HepG2 (cell line): Measurements from ENCODE around the gene RAPGEF6. TPM values are rescaled to one million over a fixed set of nuclear protein-coding genes. Genes with fewer than 3 reads are reported as not detected.
A peak's percentile ranks its signal among the peaks of the same experiment; 100 is the strongest.

Experiments
- CREB1 ChIP-seq, 2 experiments: fragments of 450-650 bp in 1 of 2; IDR thresholded peaks; 2 replicates each; pipeline ENCODE4 v1.6.1; 2016 to 2017; ENCODE audit warnings: control low read depth in 1 of 2, mild to moderate bottlenecking in 1 of 2, missing compliant biosample characterization in 1 of 2, missing genetic modification characterization in 1 of 2
- DMAP1 ChIP-seq: IDR thresholded peaks from 2 replicates; pipeline ENCODE4 v1.6.1; 2016
- JUN ChIP-seq: sonication (generic); formaldehyde crosslinking; IDR thresholded peaks from 2 replicates; pipeline ENCODE4 v1.4.0; 2020; ENCODE audit warnings: mild to moderate bottlenecking, missing genetic modification reagents
- MAZ ChIP-seq, 2 experiments: sonication (generic) in 1 of 2; formaldehyde crosslinking in 1 of 2; IDR thresholded peaks; 2 replicates each; pipeline versions ENCODE4 v1.5.0 to v1.6.1; 2012 to 2020; ENCODE audit warnings: low read depth in 2 of 2, mild to moderate bottlenecking in 2 of 2, borderline replicate concordance in 1 of 2, improper control_type of control experiment in 1 of 2, low read length in 1 of 2, missing genetic modification reagents in 1 of 2, moderate library complexity in 1 of 2
- MXI1 ChIP-seq: IDR thresholded peaks from 3 replicates; pipeline ENCODE4 v1.6.1; 2012; ENCODE audit warnings: low read depth, low read length, inconsistent platforms, borderline replicate concordance
- PHF8 ChIP-seq: sonication (generic); formaldehyde crosslinking; IDR thresholded peaks from 2 replicates; pipeline ENCODE4 v1.5.0; 2020; ENCODE audit warnings: missing genetic modification reagents
- PRPF4 ChIP-seq: fragments of 200-400 bp; formaldehyde crosslinking; IDR thresholded peaks from 2 replicates; pipeline ENCODE4 v1.6.1; 2016; ENCODE audit warnings: low read length, low read depth; ENCODE audit not compliant: poor library complexity, severe bottlenecking
- REST ChIP-seq, 2 experiments: IDR thresholded peaks; 2 replicates each; pipeline ENCODE4 v1.6.1; 2011 to 2012; ENCODE audit warnings: low read length in 2 of 2, borderline replicate concordance in 1 of 2, low read depth in 1 of 2, mild to moderate bottlenecking in 1 of 2, moderate library complexity in 1 of 2
- SIN3B ChIP-seq: fragments of 150-350 bp; IDR thresholded peaks from 2 replicates; pipeline ENCODE4 v1.6.1; 2014; ENCODE audit warnings: low read length
- WIZ ChIP-seq: sonication (generic); formaldehyde crosslinking; IDR thresholded peaks from 2 replicates; pipeline ENCODE4 v1.5.1; 2020; ENCODE audit warnings: mild to moderate bottlenecking, missing genetic modification reagents
- ZBTB20 ChIP-seq: sonication (generic); formaldehyde crosslinking; IDR thresholded peaks from 2 replicates; pipeline ENCODE4 v1.8.1; 2023; ENCODE audit warnings: missing genetic modification reagents, low read depth, mild to moderate bottlenecking, borderline replicate concordance
- ZFP90 ChIP-seq: sonication (generic); formaldehyde crosslinking; IDR thresholded peaks from 2 replicates; pipeline ENCODE4 v1.8.0; 2022; ENCODE audit warnings: missing genetic modification reagents, mild to moderate bottlenecking, inconsistent platforms, borderline replicate concordance
- ZHX1 ChIP-seq: sonication (generic); formaldehyde crosslinking; IDR thresholded peaks from 2 replicates; pipeline ENCODE4 v1.8.1; 2022; ENCODE audit warnings: low read depth, mild to moderate bottlenecking, missing genetic modification reagents
- ZNF160 ChIP-seq: sonication (generic); formaldehyde crosslinking; IDR thresholded peaks from 2 replicates; pipeline ENCODE4 v1.8.0; 2022; ENCODE audit warnings: mild to moderate bottlenecking, inconsistent platforms, missing genetic modification reagents
- ZNF205 ChIP-seq: IDR thresholded peaks from 2 replicates; pipeline ENCODE4 v1.6.1; 2018; ENCODE audit warnings: missing biosample characterization, missing genetic modification reagents
- ZNF30 ChIP-seq: sonication (generic); formaldehyde crosslinking; IDR thresholded peaks from 2 replicates; pipeline ENCODE4 v1.5.0; 2020; ENCODE audit warnings: mild to moderate bottlenecking, missing genetic modification reagents
- ZNF563 ChIP-seq: sonication (generic); formaldehyde crosslinking; IDR thresholded peaks from 2 replicates; pipeline ENCODE4 v1.8.0; 2022; ENCODE audit warnings: mild to moderate bottlenecking, moderate library complexity, missing genetic modification reagents
- ZNF672 ChIP-seq: sonication (generic); formaldehyde crosslinking; IDR thresholded peaks from 2 replicates; pipeline ENCODE4 v1.8.1; 2022; ENCODE audit warnings: missing genetic modification reagents
- polyA plus RNA-seq, 8 experiments: library from polyadenylated mRNA; depleted of rRNA in 3 of 8; stranded (reverse) in 7 of 8; unstranded in 1 of 8; fragments of >200 nt; fragmentation: Illumina TruSeq in 4 of 8; extraction: Trizol in 4 of 8; gene quantifications; 2 replicates each; pipeline versions ENCODE4 v1.2.1 to v1.2.3, GENCODE V29; 2011 to 2016; ENCODE audit warnings: low read depth in 4 of 8, missing spikeins in 1 of 8, mixed read lengths in 1 of 8; ENCODE audit not compliant: insufficient read depth in 1 of 8
- total RNA-seq, 5 experiments: library from RNA; depleted of rRNA; stranded (reverse); fragments of >200 nt; fragmentation: Illumina TruSeq; extraction: Trizol; gene quantifications; 2 replicates each; pipeline ENCODE4 v1.2.3, GENCODE V29; 2016; ENCODE audit warnings: low read depth in 1 of 5
- TF ChIP-seq, protein P1 (sequence below): sonication (generic); formaldehyde crosslinking; IDR thresholded peaks from 2 replicates; pipeline ENCODE4 v1.4.0; 2020; ENCODE audit warnings: missing genetic modification reagents

RAPGEF6 gene
- total and polyA plus RNA-seq, 2 of the 13 experiments (the other 11 are each of a cell fraction or from before 2014, with no cell fraction given) = 7.7 to 24.6 TPM

DNA sequence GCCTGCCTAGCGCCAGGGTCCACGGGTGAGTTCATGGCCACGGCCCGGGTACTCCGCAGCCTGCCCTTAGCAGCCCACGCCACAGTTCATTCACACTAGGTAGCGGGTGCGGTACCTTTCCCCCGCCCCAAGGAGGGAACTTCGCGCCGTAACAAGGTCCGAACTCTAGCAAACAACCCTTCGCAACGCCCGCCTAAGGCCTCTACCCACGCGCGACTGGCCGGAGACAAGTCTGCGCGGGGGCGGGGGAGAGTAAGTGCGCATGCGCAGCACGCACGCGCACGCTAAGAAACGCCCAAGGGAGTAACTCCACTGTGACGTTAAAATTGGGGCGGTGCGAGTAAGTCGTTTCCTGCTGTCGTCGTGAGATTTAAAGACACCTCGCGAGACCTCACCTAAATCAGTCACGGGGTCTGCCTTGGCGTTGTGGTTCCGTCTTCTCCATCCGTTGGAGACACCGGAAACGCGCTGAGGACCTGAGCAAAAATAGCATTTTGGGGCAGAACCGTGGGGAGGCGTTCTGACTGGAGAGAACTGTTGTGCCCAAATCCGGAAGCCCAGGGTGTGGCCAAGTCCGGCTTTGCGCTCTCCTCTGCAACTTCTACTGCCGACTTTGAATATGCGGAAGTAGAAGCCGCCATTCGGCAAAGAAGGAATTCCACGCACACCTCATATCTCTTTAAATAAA, at the start of gene RAPGEF6 (continued):
- TF ChIP-seq MAZ (IDR thresholded peaks at IDR 0.05; ENCODE audit: borderline replicate concordance, low read depth, low read length) (peak; percentile 53), MAZ (CRISPR knock-in tag; IDR thresholded peaks at IDR 0.05; ENCODE audit: low read depth) (peak; percentile 77), WIZ (CRISPR knock-in tag) (peak; percentile 79; the same call in 1 of the 2 replicates), ZNF563 (peak; percentile 82; the same call in 1 of the 2 replicates), REST (IDR thresholded peaks at IDR 0.05; ENCODE audit: borderline replicate concordance in 1 of 2, low read depth in 1 of 2, low read length in 2 of 2) (0 out of 4 replicates have a peak, but pooled peaks of 1 of the 2 experiments have one; percentile 13), ZBTB20 (CRISPR knock-in tag) (peak; percentile 66; the same call in 1 of the 2 replicates), JUN (CRISPR knock-in tag) (peak; percentile 2; the same call in 1 of the 2 replicates), ZNF205 (CRISPR knock-in tag) (peak; percentile 64; the same call in 1 of the 2 replicates), SIN3B (no peak), ZNF30 (no peak), MXI1 (peak; percentile 76; the same call in 1 of the 3 replicates), DMAP1 (peak; percentile 77), PHF8 (CRISPR knock-in tag) (peak; percentile 88), PRPF4 (no peak), CREB1 (IDR thresholded peaks at IDR 0.05) (peak; percentile 83), CREB1 (CRISPR knock-in tag; IDR thresholded peaks at IDR 0.05) (peak; percentile 88), ZFP90 (CRISPR knock-in tag) (peak; percentile 58; the same call in 1 of the 2 replicates), ZNF160 (no peak), ZNF672 (CRISPR knock-in tag) (no peak), ZHX1 (CRISPR knock-in tag) (peak; percentile 63; the same call in 1 of the 2 replicates)
- TF ChIP-seq, protein P1, sequence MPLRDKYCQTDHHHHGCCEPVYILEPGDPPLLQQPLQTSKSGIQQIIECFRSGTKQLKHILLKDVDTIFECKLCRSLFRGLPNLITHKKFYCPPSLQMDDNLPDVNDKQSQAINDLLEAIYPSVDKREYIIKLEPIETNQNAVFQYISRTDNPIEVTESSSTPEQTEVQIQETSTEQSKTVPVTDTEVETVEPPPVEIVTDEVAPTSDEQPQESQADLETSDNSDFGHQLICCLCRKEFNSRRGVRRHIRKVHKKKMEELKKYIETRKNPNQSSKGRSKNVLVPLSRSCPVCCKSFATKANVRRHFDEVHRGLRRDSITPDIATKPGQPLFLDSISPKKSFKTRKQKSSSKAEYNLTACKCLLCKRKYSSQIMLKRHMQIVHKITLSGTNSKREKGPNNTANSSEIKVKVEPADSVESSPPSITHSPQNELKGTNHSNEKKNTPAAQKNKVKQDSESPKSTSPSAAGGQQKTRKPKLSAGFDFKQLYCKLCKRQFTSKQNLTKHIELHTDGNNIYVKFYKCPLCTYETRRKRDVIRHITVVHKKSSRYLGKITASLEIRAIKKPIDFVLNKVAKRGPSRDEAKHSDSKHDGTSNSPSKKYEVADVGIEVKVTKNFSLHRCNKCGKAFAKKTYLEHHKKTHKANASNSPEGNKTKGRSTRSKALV (CRISPR knock-in tag) = no peak
